Activated naive CD4-positive, alpha-beta T cell treated with anti-CD3 and anti-CD28 coated beads, Interleukin-2, amount 10 ng/mL, durations not matched to agents 7 days and 5 days (primary cell): ENCODE data around the gene TRABD2B.

Experiments
- CTCF ChIA-PET: fragments of 350-600 bp; sonication (Branson Sonifier 250); formaldehyde crosslinking; loops from one replicate; lab custom pipeline; 2021; ENCODE audit warnings: antibody characterized with exemption; lab: Charles Lee
- DNase-seq: peaks from one replicate; pipeline ENCODE4 v3.0.0-alpha.2; 2020
- H3K27ac Mint-ChIP-seq: one replicate; pipeline ENCODE4 v1.8.0; 2021; ENCODE audit warnings: mild to moderate bottlenecking, moderate library complexity, mixed read lengths
- H3K27me3 Mint-ChIP-seq: one replicate; pipeline ENCODE4 v1.8.0; 2021; ENCODE audit warnings: mild to moderate bottlenecking, mixed read lengths
- H3K36me3 Mint-ChIP-seq: one replicate; pipeline ENCODE4 v1.8.0; 2021; ENCODE audit warnings: mixed read lengths
- H3K4me1 Mint-ChIP-seq: one replicate; pipeline ENCODE4 v1.8.0; 2021; ENCODE audit warnings: mixed read lengths
- H3K4me3 Mint-ChIP-seq: one replicate; pipeline ENCODE4 v1.8.0; 2021; ENCODE audit warnings: mild to moderate bottlenecking, moderate library complexity, mixed read lengths
- H3K9me3 Mint-ChIP-seq: one replicate; pipeline ENCODE4 v1.8.0; 2021; ENCODE audit warnings: mixed read lengths

The TRABD2B gene

DNA sequence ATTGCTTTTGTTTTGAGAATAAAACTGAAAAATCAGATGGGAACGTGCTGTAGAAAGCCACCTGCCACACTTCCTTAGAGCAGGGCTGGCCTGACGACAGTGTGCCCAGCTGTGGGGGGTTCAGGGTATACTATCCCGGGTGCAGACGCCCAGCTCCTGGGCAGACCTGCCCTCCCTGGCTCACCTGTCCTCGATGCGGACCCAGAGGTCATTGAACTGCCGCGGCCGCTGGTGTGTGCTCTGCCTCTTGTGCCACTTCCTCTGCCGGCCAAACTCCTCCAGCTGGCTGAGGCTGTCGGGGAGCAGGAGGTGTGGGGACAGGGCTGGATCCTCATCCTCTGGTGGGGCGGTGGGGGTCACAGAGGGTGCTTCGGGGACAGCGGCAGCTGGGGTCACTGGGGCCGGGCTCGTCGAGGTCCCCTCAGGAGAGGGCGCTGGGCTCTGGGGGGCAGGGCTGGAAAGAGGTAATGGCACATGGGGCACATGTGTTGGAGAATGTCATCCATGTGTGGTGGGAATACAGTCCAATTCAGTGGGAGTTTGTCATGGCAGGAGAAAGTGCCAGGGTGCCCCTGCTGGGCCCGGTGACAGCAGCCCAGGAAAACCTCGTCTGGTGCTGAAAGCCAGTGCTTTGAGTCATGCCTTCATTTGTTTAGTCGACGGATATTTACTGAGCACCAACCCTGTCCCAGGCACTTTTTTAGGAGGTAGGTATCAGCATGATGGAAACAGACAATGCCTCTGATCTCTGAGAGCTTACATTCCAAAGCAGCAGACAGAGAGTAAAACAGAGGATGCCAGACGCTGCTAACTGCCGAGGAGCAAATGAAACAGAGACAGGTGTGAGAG lies 222.0 kb downstream of the TRABD2B start:
- Mint-ChIP-seq H3K4me1 (no peaks in the 10 kb centered on the region), H3K9me3 (no peaks in the 10 kb centered on the region), H3K36me3 (no peaks in the 10 kb centered on the region), H3K27me3 (peaks cover 9% of the 10 kb centered on the region), H3K4me3 (no peak overlapping the region), H3K27ac (no peak overlapping the region)
- DNase-seq: no peak
- CTCF ChIA-PET: interaction anchor here (0.6 kb wide), 1 partner anchor 76 kb away, joined by 3 read pairs; no protein-coding TSS in a partner anchor

- Mint-ChIP-seq H3K36me3 (no peaks in the 10 kb centered on the region), H3K27ac (no peak overlapping the region), H3K9me3 (no peaks in the 10 kb centered on the region), H3K27me3 (peaks cover 9% of the 10 kb centered on the region), H3K4me1 (no peaks in the 10 kb centered on the region), H3K4me3 (no peak overlapping the region)
- DNase-seq: no peak
- CTCF ChIA-PET: no interaction called here
Measured at GRCh38 chr1:47772960-47773682, 224.1 kb downstream of the TRABD2B start.

DNA sequence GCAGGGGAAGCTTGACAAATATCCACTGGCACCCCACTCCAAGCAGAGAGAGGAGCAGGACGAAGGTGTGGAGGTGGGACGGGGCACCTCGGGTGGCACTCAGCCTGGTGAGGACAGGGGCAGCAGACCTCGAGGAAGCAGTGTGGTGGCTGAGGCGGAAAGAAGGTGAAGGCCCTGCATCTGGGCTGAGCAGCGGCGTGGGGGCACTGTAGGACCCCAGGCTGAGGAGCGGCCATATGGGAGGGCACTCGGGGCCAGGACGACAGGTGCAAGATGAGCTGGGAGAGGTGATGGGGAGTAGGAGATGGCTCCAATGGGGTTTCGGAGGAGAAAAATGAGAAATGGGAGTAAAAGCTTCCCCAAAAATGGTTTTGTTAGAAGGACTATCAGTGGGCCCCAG lies 224.9 kb downstream of the TRABD2B start:
- H3K9me3 Mint-ChIP-seq: no peaks in the 10 kb centered on the region
- no peak for DNase-seq
- H3K27me3 Mint-ChIP-seq: peaks cover 5% of the 10 kb centered on the region
- H3K27ac Mint-ChIP-seq: no peak overlapping the region
- no peaks in the 10 kb centered on the region for H3K36me3 Mint-ChIP-seq
- H3K4me3 Mint-ChIP-seq: no peak overlapping the region
- CTCF ChIA-PET: no interaction called here
- H3K4me1 Mint-ChIP-seq: no peaks in the 10 kb centered on the region

GRCh38 chr1:47771751-47772150 lies 225.4 kb downstream of the TRABD2B start:
- no peaks in the 10 kb centered on the region for H3K36me3 Mint-ChIP-seq
- no peak overlapping the region for H3K4me3 Mint-ChIP-seq
- DNase-seq: no peak
- H3K27me3 Mint-ChIP-seq: peaks cover 5% of the 10 kb centered on the region
- H3K4me1 Mint-ChIP-seq: no peaks in the 10 kb centered on the region
- H3K27ac Mint-ChIP-seq: no peak overlapping the region
- CTCF ChIA-PET: no interaction called here
- no peaks in the 10 kb centered on the region for H3K9me3 Mint-ChIP-seq

- no peaks in the 10 kb centered on the region for H3K36me3 Mint-ChIP-seq
- peaks cover 5% of the 10 kb centered on the region for H3K27me3 Mint-ChIP-seq
- no peaks in the 10 kb centered on the region for H3K4me1 Mint-ChIP-seq
- CTCF ChIA-PET: no interaction called here
- DNase-seq: no peak
- H3K9me3 Mint-ChIP-seq: no peaks in the 10 kb centered on the region
- H3K4me3 Mint-ChIP-seq: no peak overlapping the region
- no peak overlapping the region for H3K27ac Mint-ChIP-seq
Measured at GRCh38 chr1:47769983-47770382, 227.2 kb downstream of the TRABD2B start.

- no peak for DNase-seq
- no peaks in the 10 kb centered on the region for H3K9me3 Mint-ChIP-seq
- H3K4me1 Mint-ChIP-seq: no peaks in the 10 kb centered on the region
- H3K27me3 Mint-ChIP-seq: peaks cover 8% of the 10 kb centered on the region
- CTCF ChIA-PET: no interaction called here
- H3K36me3 Mint-ChIP-seq: no peaks in the 10 kb centered on the region
- H3K27ac Mint-ChIP-seq: no peak overlapping the region
- no peak overlapping the region for H3K4me3 Mint-ChIP-seq
Measured at GRCh38 chr1:47769295-47769694, 227.9 kb downstream of the TRABD2B start.

GRCh38 chr1:47767741-47768100 lies 229.5 kb downstream of the TRABD2B start:
- Mint-ChIP-seq H3K4me1 (no peaks in the 10 kb centered on the region), H3K4me3 (no peak overlapping the region), H3K27me3 (peaks cover 8% of the 10 kb centered on the region), H3K9me3 (no peaks in the 10 kb centered on the region), H3K36me3 (no peaks in the 10 kb centered on the region), H3K27ac (no peak overlapping the region)
- CTCF ChIA-PET: no interaction called here
- no peak for DNase-seq

- no peak for DNase-seq
- no peaks in the 10 kb centered on the region for H3K9me3 Mint-ChIP-seq
Measured at GRCh38 chr1:47766832-47767740, 230.1 kb downstream of the TRABD2B start.

GRCh38 chr1:47765742-47766485 lies 231.3 kb downstream of the TRABD2B start:
- H3K9me3 Mint-ChIP-seq: no peaks in the 10 kb centered on the region
- peaks cover 17% of the 10 kb centered on the region for H3K27me3 Mint-ChIP-seq
- CTCF ChIA-PET: interaction anchor here (0.5 to 1.6 kb wide), 2 partner anchors 11 to 438 kb away, joined by 3 to 4 read pairs; no protein-coding TSS in a partner anchor
- DNase-seq: no peak
- no peaks in the 10 kb centered on the region for H3K4me1 Mint-ChIP-seq
- H3K27ac Mint-ChIP-seq: no peak overlapping the region
- H3K4me3 Mint-ChIP-seq: no peak overlapping the region
- H3K36me3 Mint-ChIP-seq: no peaks in the 10 kb centered on the region

More at GRCh38 chr1:47766832-47767740, 230.1 kb downstream of the TRABD2B start:
- Mint-ChIP-seq H3K4me3 (no peak overlapping the region), H3K27me3 (peaks cover 12% of the 10 kb centered on the region), H3K4me1 (no peaks in the 10 kb centered on the region), H3K36me3 (no peaks in the 10 kb centered on the region), H3K27ac (no peak overlapping the region)
- CTCF ChIA-PET: interaction anchor here (1.6 kb wide), 1 partner anchor 12 kb away, joined by 4 read pairs; no protein-coding TSS in a partner anchor

GRCh38 chr1:47765236-47765635 lies 231.9 kb downstream of the TRABD2B start:
- H3K36me3 Mint-ChIP-seq: no peaks in the 10 kb centered on the region
- H3K4me1 Mint-ChIP-seq: no peaks in the 10 kb centered on the region
- no peak for DNase-seq
- no peak overlapping the region for H3K4me3 Mint-ChIP-seq
- no peaks in the 10 kb centered on the region for H3K9me3 Mint-ChIP-seq
- CTCF ChIA-PET: interaction anchor here (0.5 kb wide), 1 partner anchor 439 kb away, joined by 3 read pairs; no protein-coding TSS in a partner anchor
- H3K27ac Mint-ChIP-seq: no peak overlapping the region
- peaks cover 21% of the 10 kb centered on the region for H3K27me3 Mint-ChIP-seq

GRCh38 chr1:47764461-47765046 lies 232.6 kb downstream of the TRABD2B start:
- no peak overlapping the region for H3K27ac Mint-ChIP-seq
- CTCF ChIA-PET: interaction anchor here (1.0 kb wide), 1 partner anchor 9 kb away, joined by 5 read pairs; no protein-coding TSS in a partner anchor
- H3K27me3 Mint-ChIP-seq: peaks cover 26% of the 10 kb centered on the region
- no peak for DNase-seq
- H3K36me3 Mint-ChIP-seq: no peaks in the 10 kb centered on the region
- no peaks in the 10 kb centered on the region for H3K9me3 Mint-ChIP-seq
- no peak overlapping the region for H3K4me3 Mint-ChIP-seq
- no peaks in the 10 kb centered on the region for H3K4me1 Mint-ChIP-seq

DNA sequence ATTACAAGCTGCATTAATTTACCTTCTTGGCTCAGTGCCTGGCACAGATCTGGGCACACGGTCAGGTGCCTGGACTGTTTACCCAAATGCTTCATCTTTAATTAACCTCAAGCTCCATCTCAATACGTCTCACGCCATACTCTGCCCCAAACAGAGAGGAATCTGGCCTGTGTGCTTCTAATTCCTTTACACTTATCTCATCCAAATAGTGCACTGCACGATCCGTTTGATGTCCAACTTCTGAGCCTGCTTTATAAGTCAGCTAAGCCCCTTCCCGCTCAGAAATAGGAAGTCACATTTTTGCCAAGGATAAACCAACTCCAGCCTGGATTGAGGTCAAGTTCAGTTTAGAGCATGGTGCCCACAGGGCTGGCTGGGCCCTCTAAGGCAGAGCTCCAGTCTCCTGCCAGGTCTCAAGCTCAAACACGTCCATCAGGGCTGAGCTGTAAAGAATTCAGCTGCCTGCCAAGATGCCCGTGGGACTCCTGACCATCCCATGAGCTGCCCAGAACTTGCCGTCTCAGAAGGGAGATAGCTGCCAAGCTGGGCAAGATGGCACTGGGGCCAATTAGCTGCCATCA lies 233.5 kb downstream of the TRABD2B start:
- no peak for DNase-seq
- no peak overlapping the region for H3K27ac Mint-ChIP-seq
- peaks cover 27% of the 10 kb centered on the region for H3K27me3 Mint-ChIP-seq
- no peaks in the 10 kb centered on the region for H3K9me3 Mint-ChIP-seq
- H3K4me1 Mint-ChIP-seq: no peaks in the 10 kb centered on the region
- no peaks in the 10 kb centered on the region for H3K36me3 Mint-ChIP-seq
- no peak overlapping the region for H3K4me3 Mint-ChIP-seq
- CTCF ChIA-PET: interaction anchor here (0.9 kb wide), 1 partner anchor 10 kb away, joined by 3 read pairs; no protein-coding TSS in a partner anchor

GRCh38 chr1:47761974-47762373 lies 235.2 kb downstream of the TRABD2B start:
- no peaks in the 10 kb centered on the region for H3K4me1 Mint-ChIP-seq
- CTCF ChIA-PET: no interaction called here
- no peak overlapping the region for H3K4me3 Mint-ChIP-seq
- H3K27ac Mint-ChIP-seq: no peak overlapping the region
- H3K36me3 Mint-ChIP-seq: no peaks in the 10 kb centered on the region
- no peaks in the 10 kb centered on the region for H3K9me3 Mint-ChIP-seq
- H3K27me3 Mint-ChIP-seq: peaks cover 27% of the 10 kb centered on the region
- DNase-seq: no peak
